Stimulated activated naive CD4-positive, alpha-beta T cell treated with Interleukin-2 at 50 U/mL for 16 hours (primary cell): Measurements from ENCODE around the gene C5orf52.
"Not testable (repeated sequence)": the region's sequence is repeated elsewhere in the genome, so short reads cannot be mapped to it uniquely, and the experiment has no call there.

Experiments used
- DNase-seq: peaks from one replicate; lab custom pipeline; 2025; lab: John Stamatoyannopoulos, UW

C5orf52 gene

GRCh38 chr5:157677931-157678330 is 6.6 kb downstream of the C5orf52 start:
- no peak for DNase-seq

GRCh38 chr5:157679801-157680200 is 8.5 kb downstream of the C5orf52 start:
- DNase-seq = no peak

GRCh38 chr5:157680239-157680638 is 8.9 kb downstream of the C5orf52 start:
- no peak for DNase-seq

GRCh38 chr5:157681048-157681447 is 9.7 kb downstream of the C5orf52 start:
- DNase-seq = no peak

GRCh38 chr5:157682257-157682656 is 10.9 kb downstream of the C5orf52 start:
- no peak for DNase-seq

- DNase-seq = not testable (repeated sequence)
Measured at GRCh38 chr5:157686276-157687197, 15.2 kb downstream of the C5orf52 start.

GRCh38 chr5:157687198-157687554 is 15.8 kb downstream of the C5orf52 start:
- no peak for DNase-seq

GRCh38 chr5:157689942-157690689 is 18.8 kb downstream of the C5orf52 start:
- DNase-seq = peak; percentile 3

- no peak for DNase-seq
Measured at GRCh38 chr5:157690690-157691433, 19.5 kb downstream of the C5orf52 start.

GRCh38 chr5:157693816-157694215 is 22.5 kb downstream of the C5orf52 start:
- not testable (repeated sequence) for DNase-seq

GRCh38 chr5:157696154-157696553 is 24.8 kb downstream of the C5orf52 start:
- not testable (repeated sequence) for DNase-seq

GRCh38 chr5:157698674-157699073 is 27.3 kb downstream of the C5orf52 start:
- DNase-seq = not testable (repeated sequence)

GRCh38 chr5:157703736-157704135 is 32.4 kb downstream of the C5orf52 start:
- no peak for DNase-seq

- no peak for DNase-seq
Measured at GRCh38 chr5:157708866-157709265, 37.5 kb downstream of the C5orf52 start.

- no peak for DNase-seq
Measured at GRCh38 chr5:157709346-157709745, 38.0 kb downstream of the C5orf52 start.

GRCh38 chr5:157710431-157710830 is 39.1 kb downstream of the C5orf52 start:
- DNase-seq = no peak

GRCh38 chr5:157710882-157711281 is 39.5 kb downstream of the C5orf52 start:
- DNase-seq = no peak

- no peak for DNase-seq
Measured at GRCh38 chr5:157713830-157714595, 42.7 kb downstream of the C5orf52 start.

- no peak for DNase-seq
Measured at GRCh38 chr5:157714596-157714864, 43.2 kb downstream of the C5orf52 start.

- DNase-seq = no peak
Measured at GRCh38 chr5:157718519-157718918, 47.2 kb downstream of the C5orf52 start.

GRCh38 chr5:157719245-157719644 is 47.9 kb downstream of the C5orf52 start:
- no peak for DNase-seq

GRCh38 chr5:157721159-157721558 is 49.8 kb downstream of the C5orf52 start:
- no peak for DNase-seq
